ENCODE results near the gene POGLUT3.

POGLUT3 gene

GRCh38 chr11:108500721-108501120 is 2.5 kb upstream of the POGLUT3 start:
- DNase-seq (ENCODE audit: low read depth) = no peak

- DNase-seq (ENCODE audit: low read depth) = no peak
Measured at GRCh38 chr11:108500169-108500568, 2.0 kb upstream of the POGLUT3 start.

- DNase-seq (ENCODE audit: low read depth) = no peak
Measured at GRCh38 chr11:108498816-108499408, 728 bp upstream of the POGLUT3 start.

GRCh38 chr11:108497317-108498045 is 703 bp downstream of the POGLUT3 start:
- peak; percentile 20 for DNase-seq (ENCODE audit: low read depth)

- DNase-seq (ENCODE audit: low read depth) = no peak
Measured at GRCh38 chr11:108496643-108497256, 1.4 kb downstream of the POGLUT3 start.

GRCh38 chr11:108495326-108495725 is 2.9 kb downstream of the POGLUT3 start:
- no peak for DNase-seq (ENCODE audit: low read depth)

DNA sequence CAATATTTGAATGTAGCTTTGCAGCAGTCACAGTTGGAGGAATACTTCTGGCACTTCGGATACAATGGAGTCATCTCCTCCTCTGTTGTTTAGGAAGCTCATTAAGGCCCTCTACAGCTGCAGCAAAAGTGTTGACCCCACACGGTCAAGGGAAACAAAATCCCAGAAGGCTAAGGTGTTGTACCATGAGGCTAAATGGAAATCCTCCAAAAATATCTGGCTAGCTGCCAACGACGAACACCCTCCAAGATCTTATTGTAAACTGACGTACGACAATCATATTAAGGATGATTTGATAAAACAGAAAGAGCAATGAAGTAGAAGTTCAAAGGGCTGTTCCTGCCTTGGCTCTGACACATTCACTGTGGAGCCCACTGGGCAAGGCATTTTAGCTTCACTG is 4.0 kb downstream of the POGLUT3 start:
- no peak for DNase-seq (ENCODE audit: low read depth)

DNA sequence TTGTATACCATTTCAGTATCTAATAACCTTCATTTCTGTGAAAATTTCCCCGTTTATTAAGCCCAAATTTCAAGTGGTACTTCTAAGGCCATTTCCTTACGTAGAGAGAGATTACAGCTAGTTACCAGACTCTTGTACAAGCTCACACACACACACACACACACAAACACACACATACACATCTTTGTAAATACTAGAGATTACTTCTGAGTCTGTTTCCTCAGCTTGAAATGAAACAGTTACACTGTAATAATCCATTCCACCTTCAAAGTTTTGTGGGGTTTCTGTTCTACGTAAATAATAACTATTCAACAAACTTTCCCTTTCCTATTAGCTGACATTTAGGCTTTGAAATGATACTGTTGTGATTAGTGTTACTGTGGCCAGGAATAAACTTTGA is 6.2 kb downstream of the POGLUT3 start:
- no peak for DNase-seq (ENCODE audit: low read depth)

DNA sequence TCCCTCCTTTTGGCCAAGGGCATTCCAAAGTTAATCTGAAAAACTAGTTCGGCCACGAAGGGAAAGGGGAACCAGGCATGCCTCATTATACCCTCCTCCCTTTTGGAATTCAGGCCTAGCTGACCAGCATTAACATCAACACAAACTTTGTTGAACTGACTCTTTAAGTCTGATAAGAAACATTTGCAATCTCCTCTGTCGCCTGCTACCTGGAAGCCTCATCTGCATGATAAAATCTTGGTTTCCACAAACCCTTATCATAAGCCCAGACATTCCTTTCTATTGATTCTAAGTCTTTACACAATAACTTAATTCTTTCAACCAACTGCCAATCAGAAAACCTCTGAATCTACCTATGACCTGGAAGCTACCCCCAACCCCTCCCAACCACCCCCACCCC is 11.4 kb downstream of the POGLUT3 start:
- no peak for DNase-seq (ENCODE audit: low read depth)

DNA sequence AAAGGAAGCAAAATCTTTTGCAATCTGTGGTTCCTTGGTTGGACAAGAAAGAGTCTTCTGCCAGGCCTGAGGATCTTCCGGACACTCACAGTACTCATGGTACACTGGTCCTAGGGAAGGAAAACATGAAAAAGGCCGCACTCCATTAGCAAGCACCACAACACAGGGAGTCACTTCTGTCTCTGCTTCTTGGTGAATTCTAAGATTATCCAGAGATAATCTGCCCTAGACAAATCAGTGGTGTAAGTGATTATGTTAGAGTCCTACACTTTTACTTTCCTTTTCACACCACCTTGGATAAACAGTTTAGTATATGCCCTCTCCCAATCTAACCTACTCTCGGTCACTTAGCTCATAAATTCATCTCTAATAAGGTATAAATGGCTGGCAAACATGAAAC is 11.9 kb downstream of the POGLUT3 start:
- no peak for DNase-seq (ENCODE audit: low read depth)

DNA sequence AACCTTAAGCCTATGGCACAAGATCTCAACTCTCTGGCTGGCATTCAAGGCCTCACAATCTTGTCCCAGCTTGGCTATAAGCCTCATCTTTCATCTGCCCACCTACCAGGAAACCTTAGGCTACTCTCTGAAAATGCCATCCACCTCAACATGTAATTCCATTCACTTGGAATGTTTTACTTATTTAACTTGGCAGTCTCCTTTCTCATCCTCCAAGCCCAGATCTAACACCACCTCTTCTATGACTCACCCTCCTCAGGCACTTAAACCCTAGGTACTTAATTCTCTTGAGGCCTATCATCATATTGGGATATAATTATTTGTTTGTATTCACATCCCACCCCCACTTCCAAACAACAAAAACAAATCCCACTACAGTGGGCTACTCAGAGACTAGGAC is 15.0 kb downstream of the POGLUT3 start:
- no peak for DNase-seq (ENCODE audit: low read depth)

GRCh38 chr11:108474664-108475463 is 23.3 kb downstream of the POGLUT3 start:
- no peak for DNase-seq (ENCODE audit: low read depth)

DNA sequence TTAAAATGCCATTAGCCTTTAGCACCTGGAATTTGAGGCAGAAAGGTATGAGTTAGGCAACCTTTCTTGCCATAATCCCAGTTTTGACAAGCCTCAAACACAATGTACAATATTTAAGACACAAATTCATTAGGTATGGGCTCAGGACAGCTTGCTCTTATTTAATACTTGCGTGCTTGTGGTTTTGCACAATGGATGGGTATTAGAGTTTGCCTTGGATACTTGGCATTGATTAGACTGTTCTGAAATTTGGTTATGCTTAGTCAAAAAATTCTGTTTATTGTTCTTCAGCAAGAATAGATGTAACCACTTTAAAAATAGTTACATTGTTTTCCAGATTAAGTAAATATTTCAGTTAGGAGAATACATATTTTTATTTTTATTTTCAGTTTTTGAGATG is 25.5 kb downstream of the POGLUT3 start:
- DNase-seq (ENCODE audit: low read depth) = no peak

DNA sequence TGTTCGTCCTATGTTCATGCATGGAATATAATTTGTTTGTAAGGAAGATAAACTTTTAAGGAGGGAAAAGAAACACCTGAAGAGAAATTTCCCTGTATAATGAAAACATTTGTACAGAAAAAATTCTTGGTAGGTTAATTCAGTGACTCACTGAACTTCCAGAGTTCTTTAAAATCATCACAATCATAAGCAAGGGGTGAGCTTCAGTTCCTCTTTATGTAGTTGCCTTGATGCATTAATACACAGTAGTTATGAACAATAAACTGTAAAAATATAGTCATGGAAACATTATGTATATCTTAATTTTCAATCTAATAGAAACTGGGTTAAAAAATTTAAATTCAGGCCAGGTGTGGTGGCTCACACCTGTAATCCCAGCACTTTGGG is 29.7 kb downstream of the POGLUT3 start:
- no peak for DNase-seq (ENCODE audit: low read depth)

DNA sequence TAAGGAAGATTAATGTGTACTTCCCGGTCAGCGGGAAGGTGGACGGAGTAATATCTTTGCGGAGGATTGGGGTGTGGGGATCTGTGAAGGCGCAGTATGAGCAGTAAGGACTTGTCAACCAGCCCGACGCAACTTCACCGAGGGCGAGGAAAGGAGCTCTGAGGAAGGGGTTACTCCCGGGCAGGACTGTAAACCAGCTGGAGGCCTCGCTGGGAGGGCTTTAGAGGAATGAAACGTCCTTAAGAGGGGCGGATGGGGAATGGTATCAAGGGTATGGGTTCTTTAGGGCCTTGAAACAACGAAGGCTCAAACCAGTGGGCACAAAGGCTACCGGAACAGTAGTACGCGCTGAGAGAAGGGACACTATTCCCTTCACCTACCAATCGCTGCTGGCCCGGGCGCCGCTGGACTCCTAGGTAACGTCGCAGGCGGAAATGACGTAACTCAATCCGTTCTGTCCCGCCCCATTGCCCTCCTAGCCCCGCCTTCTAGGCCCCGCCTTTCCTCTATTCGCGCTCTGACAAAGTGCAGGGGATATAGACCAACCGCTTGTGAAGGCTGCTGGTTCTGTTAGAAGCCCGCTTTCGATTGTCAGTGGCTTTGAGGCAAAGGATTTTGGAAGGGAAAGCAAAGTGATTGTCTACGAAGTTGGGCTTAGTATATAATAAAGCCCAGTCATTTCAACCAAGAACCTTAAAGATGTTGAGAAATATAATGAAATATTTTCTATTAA is 30.9 kb downstream of the POGLUT3 start, which contains the start of gene C11orf65:
C11orf65 (minus strand) TSS at position 439 of the 733 bp plus-strand sequence. CDS start 5,970 bp downstream, outside the sequence.
- DNase-seq (ENCODE audit: low read depth) = peak; percentile 91

DNA sequence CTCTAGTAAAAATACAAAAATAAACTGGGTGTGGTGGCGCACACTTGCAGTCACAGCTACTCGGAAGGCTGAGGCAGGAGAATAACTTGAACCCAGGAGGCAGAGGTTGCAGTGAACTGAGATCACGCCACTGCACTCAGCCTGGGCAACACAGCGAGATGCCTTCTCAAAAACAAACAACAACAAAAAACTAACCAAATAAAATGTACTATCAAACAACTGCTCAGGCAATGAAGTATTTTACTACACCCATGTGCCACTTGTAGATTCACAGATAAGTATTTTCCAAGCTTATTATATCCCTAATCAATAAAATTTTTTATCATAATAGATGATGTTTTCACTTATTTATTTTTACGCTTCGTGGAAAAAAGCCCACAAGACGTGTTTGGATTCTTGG is 31.8 kb downstream of the POGLUT3 start:
- no peak for DNase-seq (ENCODE audit: low read depth)

DNA sequence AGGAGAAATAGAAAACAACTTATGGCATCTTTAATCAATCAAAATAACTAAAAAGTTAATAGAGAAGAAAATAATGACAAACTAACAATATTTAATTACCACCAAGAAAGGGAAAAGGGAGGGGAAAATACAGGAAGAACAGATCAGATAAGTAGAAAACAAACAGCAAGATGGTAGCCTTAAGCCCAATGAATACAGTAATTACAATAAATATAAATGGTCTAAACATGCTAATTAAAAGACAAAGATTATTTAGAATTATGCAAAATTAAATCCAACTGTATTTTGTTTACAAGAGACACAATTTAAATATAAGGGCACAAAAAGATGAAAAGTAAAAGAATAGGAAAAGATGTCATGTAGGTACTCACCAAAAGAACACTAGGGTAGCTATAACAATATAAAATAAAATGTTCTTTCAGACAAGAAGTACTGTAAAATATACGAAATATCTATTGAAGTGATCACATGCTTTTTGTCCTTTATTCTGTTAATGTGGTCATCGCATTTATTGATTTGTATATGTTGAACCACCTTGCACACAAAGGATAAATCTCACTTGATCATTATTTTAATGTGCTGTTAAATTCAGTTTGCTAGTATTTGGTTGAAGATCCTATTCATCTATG is 44.9 kb downstream of the POGLUT3 start:
- no peak for DNase-seq (ENCODE audit: low read depth)
